ENCODE results near the gene SMTN.
"Not testable (repeated sequence)": the region's sequence is repeated elsewhere in the genome, so short reads cannot be mapped to it uniquely, and the experiment has no call there.

SMTN gene

DNA sequence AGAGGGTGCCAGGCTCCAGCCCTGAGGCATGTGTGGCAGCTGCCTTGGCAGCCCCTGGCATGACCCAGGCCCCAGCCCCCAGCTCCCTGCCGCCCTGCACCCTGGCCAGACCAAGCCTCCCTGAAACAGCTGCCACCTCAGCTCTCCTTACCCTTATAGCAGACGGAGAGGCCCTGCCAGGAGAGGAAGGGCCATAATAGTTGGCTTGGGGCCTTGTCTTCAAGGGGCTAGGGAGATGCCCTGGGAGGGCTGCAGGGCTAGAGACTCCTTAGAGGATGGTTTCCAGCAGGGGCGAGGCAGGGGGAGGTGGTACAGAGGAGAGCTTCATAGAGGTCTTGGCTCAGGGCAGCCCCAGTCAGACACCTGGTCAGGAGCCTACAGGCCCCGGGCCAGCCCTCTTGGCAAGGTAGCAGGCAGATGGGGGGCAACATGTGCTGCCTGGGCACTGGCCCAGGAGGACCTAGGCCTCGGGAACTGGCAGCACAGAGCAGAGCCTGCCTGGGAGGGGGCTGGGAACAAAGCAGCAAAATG is 13.0 kb downstream of the SMTN start:
- TF ChIP-seq ZFX (IDR thresholded peaks at IDR 0.05) = no peak
- TF ChIP-seq, protein P1, sequence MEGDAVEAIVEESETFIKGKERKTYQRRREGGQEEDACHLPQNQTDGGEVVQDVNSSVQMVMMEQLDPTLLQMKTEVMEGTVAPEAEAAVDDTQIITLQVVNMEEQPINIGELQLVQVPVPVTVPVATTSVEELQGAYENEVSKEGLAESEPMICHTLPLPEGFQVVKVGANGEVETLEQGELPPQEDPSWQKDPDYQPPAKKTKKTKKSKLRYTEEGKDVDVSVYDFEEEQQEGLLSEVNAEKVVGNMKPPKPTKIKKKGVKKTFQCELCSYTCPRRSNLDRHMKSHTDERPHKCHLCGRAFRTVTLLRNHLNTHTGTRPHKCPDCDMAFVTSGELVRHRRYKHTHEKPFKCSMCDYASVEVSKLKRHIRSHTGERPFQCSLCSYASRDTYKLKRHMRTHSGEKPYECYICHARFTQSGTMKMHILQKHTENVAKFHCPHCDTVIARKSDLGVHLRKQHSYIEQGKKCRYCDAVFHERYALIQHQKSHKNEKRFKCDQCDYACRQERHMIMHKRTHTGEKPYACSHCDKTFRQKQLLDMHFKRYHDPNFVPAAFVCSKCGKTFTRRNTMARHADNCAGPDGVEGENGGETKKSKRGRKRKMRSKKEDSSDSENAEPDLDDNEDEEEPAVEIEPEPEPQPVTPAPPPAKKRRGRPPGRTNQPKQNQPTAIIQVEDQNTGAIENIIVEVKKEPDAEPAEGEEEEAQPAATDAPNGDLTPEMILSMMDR (conservative IDR thresholded peaks at IDR 0.05) = no peak
- H3K27ac ChIP-seq = no peak overlapping the region

- H3K27ac ChIP-seq = no peak overlapping the region
- TF ChIP-seq, protein P1 (conservative IDR thresholded peaks at IDR 0.05) = no peak
- TF ChIP-seq ZFX (IDR thresholded peaks at IDR 0.05) = no peak
These were observed 13.6 kb downstream of the SMTN start for GRCh38 chr22:31094741-31095140.

- TF ChIP-seq, protein P1 (conservative IDR thresholded peaks at IDR 0.05) = no peak
- no peak for TF ChIP-seq ZFX (IDR thresholded peaks at IDR 0.05)
- H3K27ac ChIP-seq = no peak overlapping the region
These were observed 14.6 kb downstream of the SMTN start for GRCh38 chr22:31095637-31096249.

DNA sequence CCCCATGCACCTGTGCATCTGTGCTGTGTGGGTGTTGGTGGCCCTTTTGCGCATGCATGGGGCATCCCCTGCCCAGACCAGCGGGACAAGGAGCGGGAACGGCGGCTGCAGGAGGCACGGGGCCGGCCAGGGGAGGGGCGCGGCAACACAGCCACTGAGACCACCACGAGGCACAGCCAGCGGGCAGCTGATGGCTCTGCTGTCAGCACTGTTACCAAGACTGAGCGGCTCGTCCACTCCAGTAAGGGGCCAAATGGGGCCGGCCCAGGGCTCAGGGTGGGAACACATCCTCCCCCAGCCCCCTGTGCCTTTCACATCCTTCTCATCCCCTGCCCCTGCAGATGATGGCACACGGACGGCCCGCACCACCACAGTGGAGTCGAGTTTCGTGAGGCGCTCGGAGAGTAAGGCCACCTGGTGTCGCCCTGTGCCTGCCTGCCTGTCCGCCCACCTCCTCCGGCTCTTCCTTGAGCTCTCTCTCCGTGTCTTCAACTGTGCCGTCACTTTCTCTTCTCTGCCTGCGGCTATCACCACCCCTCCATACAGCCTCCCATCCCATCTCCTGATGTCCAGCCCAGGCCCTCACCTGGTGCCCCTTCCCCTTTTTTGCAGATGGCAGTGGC is 15.7 kb downstream of the SMTN start:
- TF ChIP-seq, protein P1 (conservative IDR thresholded peaks at IDR 0.05) = no peak
- no peak for TF ChIP-seq ZFX (IDR thresholded peaks at IDR 0.05)
- no peak overlapping the region for H3K27ac ChIP-seq

DNA sequence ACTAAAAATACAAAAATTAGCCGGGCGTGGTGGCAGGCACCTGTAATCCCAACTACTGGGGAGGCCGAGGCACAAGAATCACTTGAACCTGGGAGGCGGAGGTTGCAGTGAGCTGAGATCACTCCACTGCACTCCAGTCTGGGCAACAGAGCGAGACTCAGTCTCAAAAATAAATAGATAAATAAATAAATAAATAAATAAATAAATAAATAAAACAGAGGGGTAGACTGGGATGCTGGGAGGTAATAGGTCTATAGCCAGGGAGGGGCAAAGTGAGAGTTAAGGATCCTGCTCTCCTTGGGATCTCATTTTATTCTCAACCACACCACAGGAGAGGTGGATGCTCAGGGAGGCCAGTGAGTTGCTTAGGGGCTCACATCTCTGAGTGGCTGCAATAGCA is 16.4 kb downstream of the SMTN start:
- H3K27ac ChIP-seq = not testable (repeated sequence)

GRCh38 chr22:31097941-31098631 is 17.0 kb downstream of the SMTN start:
- no peak overlapping the region for H3K27ac ChIP-seq
- no peak for TF ChIP-seq ZFX (IDR thresholded peaks at IDR 0.05)
- TF ChIP-seq, protein P1 (conservative IDR thresholded peaks at IDR 0.05) = no peak

DNA sequence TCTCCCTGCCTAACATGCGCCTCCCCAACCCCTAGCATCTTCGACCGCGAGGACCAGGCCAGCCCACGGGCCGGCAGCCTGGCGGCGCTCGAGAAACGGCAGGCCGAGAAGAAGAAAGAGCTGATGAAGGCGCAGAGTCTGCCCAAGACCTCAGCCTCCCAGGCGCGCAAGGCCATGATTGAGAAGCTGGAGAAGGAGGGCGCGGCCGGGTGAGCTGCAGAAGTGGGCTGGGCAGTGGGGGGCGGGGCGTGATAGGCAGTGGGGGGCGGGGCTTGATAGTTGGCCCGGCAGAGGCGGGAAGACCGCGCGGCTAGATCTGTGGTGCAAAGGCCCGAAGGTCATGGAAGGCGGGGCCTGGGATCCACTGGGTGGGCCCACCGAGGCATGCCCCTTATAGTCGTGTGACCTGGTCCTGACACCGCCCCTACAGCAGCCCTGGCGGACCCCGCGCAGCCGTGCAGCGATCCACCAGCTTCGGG is 17.6 kb downstream of the SMTN start:
- no peak overlapping the region for H3K27ac ChIP-seq
- TF ChIP-seq, protein P1 (conservative IDR thresholded peaks at IDR 0.05) = no peak
- no peak for TF ChIP-seq ZFX (IDR thresholded peaks at IDR 0.05)
